ENCODE results near the gene KLHDC7B. TPM values are rescaled to one million over a fixed set of nuclear protein-coding genes. Genes with fewer than 3 reads are reported as not detected.
A peak's percentile ranks its signal among the peaks of the same experiment; 100 is the strongest.

Gene KLHDC7B
- total and polyA plus RNA-seq, 5 donors: 0.08 to 0.14 (median 0.09) TPM; not detected in 2

- H3K9me3 ChIP-seq (ENCODE audit: control insufficient read depth, low read length): no peaks in the 10 kb centered on the region
- DNase-seq: peak in 2 of 3 donors; percentile 61 to 71
- H3K4me1 ChIP-seq (ENCODE audit: control insufficient read depth, insufficient read depth, low read length): no peaks in the 10 kb centered on the region
- no peak overlapping the region for H3K27ac ChIP-seq (ENCODE audit: low read length)
- intact Hi-C loops (cut with DNase I): loop anchor here in 2 of 4 donors (10.0 kb wide), 2 partner anchors 261 to 271 kb away; partner anchors contain the start of gene TUBGCP6 (in 1 of the 2)
- no peaks in the 10 kb centered on the region for H3K27me3 ChIP-seq (ENCODE audit: control insufficient read depth, insufficient read depth)
- peak in 1 of 2 donors; percentile 0 for ATAC-seq
- 89% methylated on average over 41 of the region's 41 CpGs for WGBS
- H3K4me3 ChIP-seq (ENCODE audit: low read length): no peak overlapping the region
Measured at GRCh38 chr22:50505776-50506610, 39.7 kb upstream of the KLHDC7B start.

- Histone ChIP-seq H3K27me3 (ENCODE audit: control insufficient read depth, insufficient read depth) (no peaks in the 10 kb centered on the region), H3K9me3 (ENCODE audit: control insufficient read depth, low read length) (no peaks in the 10 kb centered on the region), H3K4me3 (ENCODE audit: low read length) (peak overlapping the region; percentile 77), H3K27ac (ENCODE audit: low read length) (peak overlapping the region; percentile 65), H3K4me1 (ENCODE audit: control insufficient read depth, insufficient read depth, low read length) (no peaks in the 10 kb centered on the region)
- peak; percentile 52 to 74 (median 73) for DNase-seq
- ATAC-seq: peak; percentile 5 to 35
- 25% methylated on average over 21 of the region's 21 CpGs for WGBS
- intact Hi-C loops (cut with DNase I): loop anchor here in 2 of 4 donors (10.0 kb wide), 2 partner anchors 262 to 272 kb away; partner anchors contain the start of gene TUBGCP6 (in 1 of the 2)
Measured at GRCh38 chr22:50506611-50507420, 38.9 kb upstream of the KLHDC7B start.

GRCh38 chr22:50507421-50507990, 38.2 kb upstream of the KLHDC7B start, which contains the start of gene LMF2:
Gene LMF2, minus strand, starts transcription at chr22:50507702. Its CDS starts 27 bp downstream, at chr22:50507675.
- Histone ChIP-seq H3K4me3 (ENCODE audit: low read length) (peak within 1 kb of the TSS; percentile 77), H3K27ac (ENCODE audit: low read length) (peak within 1 kb of the TSS; percentile 81), H3K4me1 (ENCODE audit: control insufficient read depth, insufficient read depth, low read length) (no peaks in the 10 kb centered on the region), H3K9me3 (ENCODE audit: control insufficient read depth, low read length) (no peaks in the 10 kb centered on the region), H3K27me3 (ENCODE audit: control insufficient read depth, insufficient read depth) (no peaks in the 10 kb centered on the region)
- peak; percentile 91 to 97 (median 96) for DNase-seq
- intact Hi-C loops (cut with DNase I): loop anchor here in 2 of 4 donors (10.0 kb wide), 2 partner anchors 263 to 273 kb away; partner anchors contain the start of gene TUBGCP6 (in 1 of the 2)
- under 1% methylated on average over 62 of the region's 62 CpGs for WGBS
- ATAC-seq: peak; percentile 83 to 87

DNA sequence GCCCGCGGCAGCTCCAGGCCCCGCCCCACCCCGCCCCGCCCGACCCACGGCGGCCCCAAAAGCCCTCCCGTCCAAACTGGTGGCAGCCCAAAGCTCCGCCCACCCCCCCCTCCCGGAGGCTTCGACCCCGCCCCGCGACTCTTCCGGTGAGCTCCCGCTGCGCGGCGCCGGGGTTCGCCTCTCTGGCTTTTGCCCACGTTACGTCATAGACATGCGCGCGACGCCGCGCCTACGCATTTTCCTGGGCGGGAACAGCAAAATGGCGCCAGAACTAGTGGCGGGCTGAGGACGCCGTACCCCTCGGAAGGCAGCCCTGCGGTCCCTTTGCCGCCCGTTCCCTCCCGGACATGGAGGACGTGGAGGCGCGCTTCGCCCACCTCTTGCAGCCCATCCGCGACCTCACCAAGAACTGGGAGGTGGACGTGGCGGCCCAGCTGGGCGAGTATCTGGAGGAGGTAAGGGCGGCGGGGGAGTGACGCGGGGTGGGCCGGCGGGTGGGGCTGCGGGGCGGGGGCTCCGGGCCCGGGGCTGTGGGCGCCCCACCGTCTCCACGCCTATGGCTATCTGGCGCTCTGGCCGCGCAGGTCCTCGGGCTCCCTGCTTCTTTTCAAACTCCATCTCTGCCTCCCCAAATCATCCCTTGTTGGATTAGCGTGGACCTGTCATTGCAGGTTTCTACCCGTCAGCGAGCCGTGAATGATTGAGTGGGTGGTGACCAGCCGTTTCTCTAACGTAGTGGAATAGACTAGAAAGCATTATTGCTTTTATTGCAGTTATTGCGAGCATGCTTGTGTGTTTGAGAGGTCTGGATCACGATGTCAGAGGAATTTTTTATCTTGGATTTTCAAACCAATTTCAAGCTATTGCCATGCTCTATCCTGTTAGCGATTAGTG, 37.5 kb upstream of the KLHDC7B start, which contains the start of gene NCAPH2:
Gene NCAPH2, plus strand, starts transcription at position 234 of the 894 bp plus-strand sequence. Its CDS starts 114 bp downstream, at position 348.
- H3K27me3 ChIP-seq (ENCODE audit: control insufficient read depth, insufficient read depth): no peaks in the 10 kb centered on the region
- peak within 1 kb of the TSS; percentile 77 for H3K4me3 ChIP-seq (ENCODE audit: low read length)
- H3K9me3 ChIP-seq (ENCODE audit: control insufficient read depth, low read length): no peaks in the 10 kb centered on the region
- DNase-seq (peak; percentile 97 to 98 (median 98)), ATAC-seq (peak; percentile 77 to 80)
- WGBS: under 1% methylated on average over 74 of the region's 76 CpGs
- intact Hi-C loops (cut with DNase I): loop anchor here in 2 of 4 donors (10.0 kb wide), 2 partner anchors 263 to 273 kb away; partner anchors contain the start of gene TUBGCP6 (in 1 of the 2)
- H3K27ac ChIP-seq (ENCODE audit: low read length): peak within 1 kb of the TSS; percentile 81
- no peaks in the 10 kb centered on the region for H3K4me1 ChIP-seq (ENCODE audit: control insufficient read depth, insufficient read depth, low read length)

GRCh38 chr22:50508897-50509296, 36.8 kb upstream of the KLHDC7B start:
- intact Hi-C loops (cut with DNase I): loop anchor here in 2 of 4 donors (10.0 kb wide), 2 partner anchors 264 to 274 kb away; partner anchors contain the start of gene TUBGCP6 (in 1 of the 2)

DNA sequence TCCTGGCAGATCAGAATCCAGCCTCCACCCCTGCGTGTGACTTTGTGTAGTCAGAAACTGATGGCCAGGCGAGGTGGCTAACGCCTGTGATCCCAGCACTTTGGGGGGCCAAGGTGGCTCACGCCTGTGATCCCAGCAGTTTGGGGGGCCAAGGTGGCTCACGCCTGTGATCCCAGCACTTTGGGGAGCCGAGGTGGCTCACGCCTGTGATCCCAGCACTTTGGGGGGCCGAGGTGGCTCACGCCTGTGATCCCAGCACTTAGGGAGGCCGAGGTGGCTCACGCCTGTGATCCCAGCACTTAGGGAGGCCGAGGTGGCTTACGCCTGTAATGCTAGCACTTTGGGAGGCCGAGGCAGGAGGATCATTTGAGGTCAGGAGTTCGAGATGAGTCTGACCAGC, 32.5 kb upstream of the KLHDC7B start:
- Histone ChIP-seq H3K27ac (ENCODE audit: low read length) (no peak overlapping the region), H3K9me3 (ENCODE audit: control insufficient read depth, low read length) (no peaks in the 10 kb centered on the region), H3K27me3 (ENCODE audit: control insufficient read depth, insufficient read depth) (no peaks in the 10 kb centered on the region), H3K4me1 (ENCODE audit: control insufficient read depth, insufficient read depth, low read length) (no peaks in the 10 kb centered on the region), H3K4me3 (ENCODE audit: low read length) (no peak overlapping the region)
- intact Hi-C loops (cut with DNase I): no loop called here
- ATAC-seq (no peak), DNase-seq (peak in 1 of 3 donors; percentile 11)
- WGBS: 95% methylated on average over 15 of the region's 15 CpGs

More at GRCh38 chr22:50508897-50509296, 36.8 kb upstream of the KLHDC7B start:
- Histone ChIP-seq H3K4me3 (ENCODE audit: low read length) (peak overlapping the region; percentile 73), H3K27ac (ENCODE audit: low read length) (no peak overlapping the region), H3K27me3 (ENCODE audit: control insufficient read depth, insufficient read depth) (no peaks in the 10 kb centered on the region), H3K9me3 (ENCODE audit: control insufficient read depth, low read length) (no peaks in the 10 kb centered on the region), H3K4me1 (ENCODE audit: control insufficient read depth, insufficient read depth, low read length) (no peaks in the 10 kb centered on the region)
- 5% methylated on average over 3 of the region's 3 CpGs for WGBS
- ATAC-seq: no peak
- DNase-seq: peak in 1 of 3 donors; percentile 12

DNA sequence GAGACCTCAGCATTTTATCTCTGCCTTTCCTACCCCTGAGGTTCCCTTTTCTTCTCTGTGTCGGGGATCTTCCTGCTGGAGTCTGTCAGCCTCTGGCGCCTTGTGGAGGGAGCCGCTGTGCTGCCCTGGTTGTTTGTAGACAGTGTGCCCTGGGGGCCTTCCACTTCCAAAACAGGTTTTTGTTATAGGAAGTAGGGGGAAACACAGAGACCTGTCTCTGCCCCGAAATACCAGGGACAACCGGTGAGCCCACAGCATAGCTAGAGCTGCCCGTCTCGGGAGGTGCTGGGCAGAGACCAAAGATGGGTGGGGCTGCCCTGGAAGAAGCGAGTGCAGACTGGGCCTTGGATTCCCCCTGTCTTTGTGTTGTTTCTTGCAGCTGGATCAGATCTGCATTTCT, 29.6 kb upstream of the KLHDC7B start:
- no peak for ATAC-seq
- 88% methylated on average over 8 of the region's 8 CpGs for WGBS
- intact Hi-C loops (cut with DNase I): no loop called here
- H3K27me3 ChIP-seq (ENCODE audit: control insufficient read depth, insufficient read depth): no peaks in the 10 kb centered on the region
- H3K9me3 ChIP-seq (ENCODE audit: control insufficient read depth, low read length): no peaks in the 10 kb centered on the region
- no peaks in the 10 kb centered on the region for H3K4me1 ChIP-seq (ENCODE audit: control insufficient read depth, insufficient read depth, low read length)
- peak in 1 of 3 donors; percentile 10 for DNase-seq
- H3K27ac ChIP-seq (ENCODE audit: low read length): no peak overlapping the region
- no peak overlapping the region for H3K4me3 ChIP-seq (ENCODE audit: low read length)

DNA sequence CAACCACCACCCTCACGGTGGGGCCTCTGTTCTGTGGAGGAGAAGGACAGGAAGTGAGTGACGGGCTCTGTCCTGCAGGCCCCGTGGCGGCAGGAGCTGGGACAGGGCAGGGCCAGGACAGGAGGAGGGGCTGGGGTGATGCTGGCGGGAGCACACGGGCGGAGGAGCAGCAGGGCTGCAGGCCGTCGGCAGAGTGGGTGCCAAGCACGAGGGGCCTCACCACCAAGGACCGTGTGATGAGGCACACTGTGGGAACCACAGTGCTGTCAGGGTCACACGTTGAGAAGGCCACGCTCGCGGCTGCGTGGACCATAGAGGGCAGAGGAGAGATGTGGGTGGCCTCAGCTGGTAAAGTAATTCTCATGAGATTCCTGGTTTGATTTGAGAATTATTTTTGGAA, 28.8 kb upstream of the KLHDC7B start:
- Histone ChIP-seq H3K27ac (ENCODE audit: low read length) (no peak overlapping the region), H3K9me3 (ENCODE audit: control insufficient read depth, low read length) (no peaks in the 10 kb centered on the region), H3K4me1 (ENCODE audit: control insufficient read depth, insufficient read depth, low read length) (no peaks in the 10 kb centered on the region), H3K27me3 (ENCODE audit: control insufficient read depth, insufficient read depth) (no peaks in the 10 kb centered on the region), H3K4me3 (ENCODE audit: low read length) (no peak overlapping the region)
- DNase-seq (peak in 2 of 3 donors; percentile 26 to 47), ATAC-seq (no peak)
- WGBS: 82% methylated on average over 16 of the region's 16 CpGs
- intact Hi-C loops (cut with DNase I): no loop called here

- no peak for ATAC-seq
- intact Hi-C loops (cut with DNase I): no loop called here
Measured at GRCh38 chr22:50517495-50518260, 28.0 kb upstream of the KLHDC7B start.

More at GRCh38 chr22:50517495-50518260, 28.0 kb upstream of the KLHDC7B start:
- DNase-seq: peak in 2 of 3 donors; percentile 36 to 44
- H3K27ac ChIP-seq (ENCODE audit: low read length): no peak overlapping the region
- 82% methylated on average over 20 of the region's 20 CpGs for WGBS
- no peak overlapping the region for H3K4me3 ChIP-seq (ENCODE audit: low read length)
- H3K27me3 ChIP-seq (ENCODE audit: control insufficient read depth, insufficient read depth): no peaks in the 10 kb centered on the region
- H3K4me1 ChIP-seq (ENCODE audit: control insufficient read depth, insufficient read depth, low read length): no peaks in the 10 kb centered on the region
- H3K9me3 ChIP-seq (ENCODE audit: control insufficient read depth, low read length): no peaks in the 10 kb centered on the region
